ENCODE results near the gene CERK. TPM values are rescaled to one million over a fixed set of nuclear protein-coding genes. Genes with fewer than 3 reads are reported as not detected.
"Not testable (repeated sequence)": the region's sequence is repeated elsewhere in the genome, so short reads cannot be mapped to it uniquely, and the experiment has no call there.

CERK gene
- 50.4 TPM for polyA plus RNA-seq (ENCODE audit: insufficient read length)
- long read RNA-seq, donor 1, full-length matches to known transcripts: 22 of 22 reads
- long read RNA-seq, donor 1, partial matches to known transcripts: 0 of 22 reads
- long read RNA-seq, donor 1, other reads (novel, unspliced or antisense): 0 of 22 reads
- long read RNA-seq, donor 2, full-length matches to known transcripts: 6 of 6 reads
- long read RNA-seq, donor 2, partial matches to known transcripts: 0 of 6 reads
- long read RNA-seq, donor 2, other reads (novel, unspliced or antisense): 0 of 6 reads
- long read RNA-seq, donor 3, full-length matches to known transcripts: 6 of 6 reads
- long read RNA-seq, donor 3, partial matches to known transcripts: 0 of 6 reads
- long read RNA-seq, donor 3, other reads (novel, unspliced or antisense): 0 of 6 reads
- long read RNA-seq, donor 4: 0 reads
- long read RNA-seq, donor 5, full-length matches to known transcripts: 20 of 20 reads
- long read RNA-seq, donor 5, partial matches to known transcripts: 0 of 20 reads
- long read RNA-seq, donor 5, other reads (novel, unspliced or antisense): 0 of 20 reads
- long read RNA-seq, donor 6, full-length matches to known transcripts: 16 of 16 reads
- long read RNA-seq, donor 6, partial matches to known transcripts: 0 of 16 reads
- long read RNA-seq, donor 6, other reads (novel, unspliced or antisense): 0 of 16 reads
- long read RNA-seq, donor 7, full-length matches to known transcripts: 20 of 20 reads
- long read RNA-seq, donor 7, partial matches to known transcripts: 0 of 20 reads
- long read RNA-seq, donor 7, other reads (novel, unspliced or antisense): 0 of 20 reads
- long read RNA-seq, donor 8, full-length matches to known transcripts: 1 of 1 reads
- long read RNA-seq, donor 8, partial matches to known transcripts: 0 of 1 reads
- long read RNA-seq, donor 8, other reads (novel, unspliced or antisense): 0 of 1 reads

GRCh38 chr22:46737976-46738646 lies at the start of gene CERK:
Gene CERK (minus strand): TSS chr22:46738252. CDS start chr22:46738148, 104 bp downstream.
- DNase-seq: no peak

- DNase-seq: no peak
These were observed 45.7 kb upstream of the CERK start for GRCh38 chr22:46783721-46784120.

- DNase-seq: not testable (repeated sequence)
These were observed 44.1 kb upstream of the CERK start for GRCh38 chr22:46782200-46782599.

GRCh38 chr22:46781291-46781690 lies 43.2 kb upstream of the CERK start:
- no peak for DNase-seq

- DNase-seq: no peak
These were observed 42.4 kb upstream of the CERK start for GRCh38 chr22:46780453-46780852.

- no peak for DNase-seq
These were observed 41.6 kb upstream of the CERK start for GRCh38 chr22:46779651-46780050.

GRCh38 chr22:46779023-46779422 lies 41.0 kb upstream of the CERK start:
- no peak for DNase-seq

GRCh38 chr22:46777609-46777970 lies 39.5 kb upstream of the CERK start:
- no peak for DNase-seq

GRCh38 chr22:46776876-46777608 lies 39.0 kb upstream of the CERK start:
- DNase-seq: no peak

GRCh38 chr22:46775850-46776826 lies 38.1 kb upstream of the CERK start:
- no peak for DNase-seq

GRCh38 chr22:46774980-46775849 lies 37.2 kb upstream of the CERK start:
- DNase-seq: no peak

GRCh38 chr22:46774253-46774979 lies 36.4 kb upstream of the CERK start:
- no peak for DNase-seq

GRCh38 chr22:46773076-46773475 lies 35.0 kb upstream of the CERK start:
- DNase-seq: no peak

GRCh38 chr22:46770726-46771125 lies 32.7 kb upstream of the CERK start:
- no peak for DNase-seq

GRCh38 chr22:46770151-46770641 lies 32.1 kb upstream of the CERK start:
- DNase-seq: no peak

GRCh38 chr22:46769706-46770105 lies 31.7 kb upstream of the CERK start:
- DNase-seq: no peak

- DNase-seq: no peak
These were observed 31.2 kb upstream of the CERK start for GRCh38 chr22:46769191-46769675.

GRCh38 chr22:46767249-46767985 lies 29.4 kb upstream of the CERK start:
- DNase-seq: no peak

Data from left kidney (tissue), 8 donors.